HL-60 (cell line): ENCODE results near the gene FUT6.

Experiments used
- CTCF ChIP-seq: IDR thresholded peaks from one replicate; pipeline ENCODE4 v1.5.1; 2011; ENCODE audit warnings: low read length, control low read depth, inconsistent platforms; ENCODE audit not compliant: insufficient read depth
- POLR2AphosphoS5 ChIP-seq: IDR thresholded peaks from 2 replicates; pipeline ENCODE4 v1.6.1; 2012; ENCODE audit warnings: low read depth
- REST ChIP-seq: IDR thresholded peaks from 2 replicates; pipeline ENCODE4 v1.6.1; 2012; ENCODE audit warnings: low read depth; ENCODE audit not compliant: insufficient replicate concordance

- TF ChIP-seq CTCF (no peak), POLR2AphosphoS5 (no peak), REST (no peak)
These were observed 37.5 kb downstream of the FUT6 start for GRCh38 chr19:5801796-5802619.
